HepG2 (cell line): ENCODE results near the gene HMGCLL1. TPM values are rescaled to one million over a fixed set of nuclear protein-coding genes. Genes with fewer than 3 reads are reported as not detected.

Experiments
- CEBPB ChIP-seq: IDR thresholded peaks from 2 replicates; pipeline ENCODE4 v1.6.1; 2011; ENCODE audit warnings: low read depth, low read length, improper control_type of control experiment, borderline replicate concordance
- GMEB2 ChIP-seq: IDR thresholded peaks from 2 replicates; pipeline ENCODE4 v1.6.1; 2016; ENCODE audit warnings: missing biosample characterization, missing genetic modification reagents, low read depth
- KAT2B ChIP-seq: fragments of 150-350 bp; IDR thresholded peaks from 2 replicates; pipeline ENCODE4 v1.6.1; 2014; ENCODE audit warnings: low read depth, low read length, borderline replicate concordance
- MBNL3 ChIP-seq: fragments of 250-450 bp; sonication (Bioruptor Pico); conservative IDR thresholded peaks from 2 replicates; pipeline ENCODE4 v1.8.0; 2022; ENCODE audit warnings: mild to moderate bottlenecking, inconsistent platforms
- SSRP1 ChIP-seq: IDR thresholded peaks from 2 replicates; pipeline ENCODE4 v1.6.1; 2016; ENCODE audit warnings: control low read depth
- ZBTB25 ChIP-seq: IDR thresholded peaks from 2 replicates; pipeline ENCODE4 v1.6.1; 2018; ENCODE audit warnings: missing genetic modification reagents
- ZBTB4 ChIP-seq: sonication (generic); formaldehyde crosslinking; IDR thresholded peaks from 2 replicates; pipeline ENCODE4 v1.4.0; 2020; ENCODE audit warnings: missing genetic modification reagents, mild to moderate bottlenecking, borderline replicate concordance
- ZNF616 ChIP-seq: sonication (generic); formaldehyde crosslinking; IDR thresholded peaks from 2 replicates; pipeline ENCODE4 v1.5.0; 2020; ENCODE audit warnings: low read depth, mild to moderate bottlenecking, missing genetic modification reagents
- ZNF710 ChIP-seq: sonication (generic); formaldehyde crosslinking; IDR thresholded peaks from 2 replicates; pipeline ENCODE4 v1.5.0; 2020; ENCODE audit warnings: mild to moderate bottlenecking, missing genetic modification reagents, borderline replicate concordance
- ZNF768 ChIP-seq: sonication (generic); formaldehyde crosslinking; IDR thresholded peaks from 2 replicates; pipeline ENCODE4 v1.4.0; 2020; ENCODE audit warnings: missing genetic modification reagents
- polyA plus RNA-seq, 8 experiments: library from polyadenylated mRNA; depleted of rRNA in 3 of 8; stranded (reverse) in 7 of 8; unstranded in 1 of 8; fragments of >200 nt; fragmentation: Illumina TruSeq in 4 of 8; extraction: Trizol in 4 of 8; gene quantifications; 2 replicates each; pipeline versions ENCODE4 v1.2.1 to v1.2.3, GENCODE V29; 2011 to 2016; ENCODE audit warnings: low read depth in 4 of 8, missing spikeins in 1 of 8, mixed read lengths in 1 of 8; ENCODE audit not compliant: insufficient read depth in 1 of 8
- total RNA-seq, 5 experiments: library from RNA; depleted of rRNA; stranded (reverse); fragments of >200 nt; fragmentation: Illumina TruSeq; extraction: Trizol; gene quantifications; 2 replicates each; pipeline ENCODE4 v1.2.3, GENCODE V29; 2016; ENCODE audit warnings: low read depth in 1 of 5
- TF ChIP-seq, protein P1 (sequence below): sonication (generic); formaldehyde crosslinking; IDR thresholded peaks from 2 replicates; pipeline ENCODE4 v1.4.0; 2020; ENCODE audit warnings: low read depth, mild to moderate bottlenecking, missing genetic modification reagents
- TF ChIP-seq, protein P2 (sequence below): sonication (generic); formaldehyde crosslinking; IDR thresholded peaks from 2 replicates; pipeline ENCODE4 v1.4.0; 2020; ENCODE audit warnings: missing genetic modification reagents, mild to moderate bottlenecking, borderline replicate concordance
- TF ChIP-seq, protein P3 (sequence below), 2 experiments: sonication (generic) in 1 of 2; formaldehyde crosslinking in 1 of 2; IDR thresholded peaks; 2 replicates each; pipeline versions ENCODE4 v1.4.0 to v1.6.1; 2018 to 2020; ENCODE audit warnings: missing genetic modification reagents in 2 of 2, borderline replicate concordance in 1 of 2, low read depth in 1 of 2, mild to moderate bottlenecking in 1 of 2, missing biosample characterization in 1 of 2

HMGCLL1 gene
- total and polyA plus RNA-seq, 2 of the 13 experiments (the other 11 are each of a cell fraction or from before 2014, with no cell fraction given), result not detected

- TF ChIP-seq MBNL3 (CRISPR knock-in tag) (no peak), ZBTB4 (no peak), ZNF616 (CRISPR knock-in tag) (no peak), CEBPB (peak; percentile 63; the same call in 1 of the 2 replicates), ZBTB25 (CRISPR knock-in tag) (no peak), KAT2B (no peak), SSRP1 (CRISPR knock-in tag) (no peak), ZNF710 (no peak), GMEB2 (no peak), ZNF768 (CRISPR knock-in tag) (peak; percentile 17; the same call in 1 of the 2 replicates)
- TF ChIP-seq, protein P1, sequence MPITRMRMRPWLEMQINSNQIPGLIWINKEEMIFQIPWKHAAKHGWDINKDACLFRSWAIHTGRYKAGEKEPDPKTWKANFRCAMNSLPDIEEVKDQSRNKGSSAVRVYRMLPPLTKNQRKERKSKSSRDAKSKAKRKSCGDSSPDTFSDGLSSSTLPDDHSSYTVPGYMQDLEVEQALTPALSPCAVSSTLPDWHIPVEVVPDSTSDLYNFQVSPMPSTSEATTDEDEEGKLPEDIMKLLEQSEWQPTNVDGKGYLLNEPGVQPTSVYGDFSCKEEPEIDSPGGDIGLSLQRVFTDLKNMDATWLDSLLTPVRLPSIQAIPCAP (CRISPR knock-in tag), result no peak
- TF ChIP-seq, protein P2, sequence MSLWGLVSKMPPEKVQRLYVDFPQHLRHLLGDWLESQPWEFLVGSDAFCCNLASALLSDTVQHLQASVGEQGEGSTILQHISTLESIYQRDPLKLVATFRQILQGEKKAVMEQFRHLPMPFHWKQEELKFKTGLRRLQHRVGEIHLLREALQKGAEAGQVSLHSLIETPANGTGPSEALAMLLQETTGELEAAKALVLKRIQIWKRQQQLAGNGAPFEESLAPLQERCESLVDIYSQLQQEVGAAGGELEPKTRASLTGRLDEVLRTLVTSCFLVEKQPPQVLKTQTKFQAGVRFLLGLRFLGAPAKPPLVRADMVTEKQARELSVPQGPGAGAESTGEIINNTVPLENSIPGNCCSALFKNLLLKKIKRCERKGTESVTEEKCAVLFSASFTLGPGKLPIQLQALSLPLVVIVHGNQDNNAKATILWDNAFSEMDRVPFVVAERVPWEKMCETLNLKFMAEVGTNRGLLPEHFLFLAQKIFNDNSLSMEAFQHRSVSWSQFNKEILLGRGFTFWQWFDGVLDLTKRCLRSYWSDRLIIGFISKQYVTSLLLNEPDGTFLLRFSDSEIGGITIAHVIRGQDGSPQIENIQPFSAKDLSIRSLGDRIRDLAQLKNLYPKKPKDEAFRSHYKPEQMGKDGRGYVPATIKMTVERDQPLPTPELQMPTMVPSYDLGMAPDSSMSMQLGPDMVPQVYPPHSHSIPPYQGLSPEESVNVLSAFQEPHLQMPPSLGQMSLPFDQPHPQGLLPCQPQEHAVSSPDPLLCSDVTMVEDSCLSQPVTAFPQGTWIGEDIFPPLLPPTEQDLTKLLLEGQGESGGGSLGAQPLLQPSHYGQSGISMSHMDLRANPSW (CRISPR knock-in tag), result no peak
- TF ChIP-seq, protein P3, sequence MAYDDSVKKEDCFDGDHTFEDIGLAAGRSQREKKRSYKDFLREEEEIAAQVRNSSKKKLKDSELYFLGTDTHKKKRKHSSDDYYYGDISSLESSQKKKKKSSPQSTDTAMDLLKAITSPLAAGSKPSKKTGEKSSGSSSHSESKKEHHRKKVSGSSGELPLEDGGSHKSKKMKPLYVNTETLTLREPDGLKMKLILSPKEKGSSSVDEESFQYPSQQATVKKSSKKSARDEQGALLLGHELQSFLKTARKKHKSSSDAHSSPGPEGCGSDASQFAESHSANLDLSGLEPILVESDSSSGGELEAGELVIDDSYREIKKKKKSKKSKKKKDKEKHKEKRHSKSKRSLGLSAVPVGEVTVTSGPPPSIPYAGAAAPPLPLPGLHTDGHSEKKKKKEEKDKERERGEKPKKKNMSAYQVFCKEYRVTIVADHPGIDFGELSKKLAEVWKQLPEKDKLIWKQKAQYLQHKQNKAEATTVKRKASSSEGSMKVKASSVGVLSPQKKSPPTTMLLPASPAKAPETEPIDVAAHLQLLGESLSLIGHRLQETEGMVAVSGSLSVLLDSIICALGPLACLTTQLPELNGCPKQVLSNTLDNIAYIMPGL (CRISPR knock-in tag; IDR thresholded peaks at IDR 0.05; ENCODE audit: borderline replicate concordance in 1 of 2, low read depth in 1 of 2), result no peak
Measured at GRCh38 chr6:55578537-55579363, at the start of gene HMGCLL1 (continued).
